ENCODE measurements around the gene SUGCT.
"Not testable (repeated sequence)": the region's sequence is repeated elsewhere in the genome, so short reads cannot be mapped to it uniquely, and the experiment has no call there.

SUGCT gene

DNA sequence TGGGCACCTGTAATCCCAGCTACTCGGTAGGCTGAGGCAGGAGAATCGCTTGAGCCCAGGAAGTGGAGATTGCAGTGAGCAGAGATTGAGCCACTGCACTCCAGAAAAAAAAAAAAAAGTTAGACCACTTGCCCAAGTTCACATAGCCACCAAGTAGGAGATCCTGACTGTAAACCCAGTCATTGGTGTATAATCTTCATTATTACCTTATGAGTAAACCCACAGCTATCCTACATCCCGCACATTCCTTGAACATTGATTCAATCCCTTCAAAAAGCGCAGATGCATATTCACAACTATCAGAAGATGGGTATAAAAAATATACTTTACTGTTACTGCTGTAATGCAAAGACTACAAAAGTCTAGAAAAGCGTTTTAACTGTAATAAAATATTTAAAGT is 512.9 kb downstream of the SUGCT start:
- H3K27ac ChIP-seq (ENCODE audit: low read depth, low read length): no peak overlapping the region
- no peaks in the 10 kb centered on the region for H3K4me1 ChIP-seq (ENCODE audit: control insufficient read depth in 5 of 5, insufficient read depth in 5 of 5, low read length in 5 of 5)
- H3K9me3 ChIP-seq (ENCODE audit: control insufficient read depth in 5 of 5, low read length in 5 of 5): no peaks in the 10 kb centered on the region
- H3K9ac ChIP-seq (ENCODE audit: low read length in 5 of 5): no peak overlapping the region
- no peaks in the 10 kb centered on the region for H3K27me3 ChIP-seq (ENCODE audit: control insufficient read depth in 5 of 5, insufficient read depth in 4 of 5, low read length in 5 of 5)
- no peaks in the 10 kb centered on the region for H3K36me3 ChIP-seq (ENCODE audit: control insufficient read depth in 5 of 5, insufficient read depth in 5 of 5, low read length in 5 of 5)
- no peak overlapping the region for H3K4me3 ChIP-seq (ENCODE audit: low read depth in 1 of 5, low read length in 5 of 5)

- H3K27me3 ChIP-seq (ENCODE audit: control insufficient read depth in 5 of 5, insufficient read depth in 4 of 5, low read length in 5 of 5): no peaks in the 10 kb centered on the region
- H3K9me3 ChIP-seq (ENCODE audit: control insufficient read depth in 5 of 5, low read length in 5 of 5): no peaks in the 10 kb centered on the region
- H3K27ac ChIP-seq (ENCODE audit: low read depth, low read length): no peak overlapping the region
- H3K9ac ChIP-seq (ENCODE audit: low read length in 5 of 5): no peak overlapping the region
- H3K36me3 ChIP-seq (ENCODE audit: control insufficient read depth in 5 of 5, insufficient read depth in 5 of 5, low read length in 5 of 5): no peaks in the 10 kb centered on the region
- no peaks in the 10 kb centered on the region for H3K4me1 ChIP-seq (ENCODE audit: control insufficient read depth in 5 of 5, insufficient read depth in 5 of 5, low read length in 5 of 5)
- no peak overlapping the region for H3K4me3 ChIP-seq (ENCODE audit: low read depth in 1 of 5, low read length in 5 of 5)
These were observed 514.4 kb downstream of the SUGCT start for GRCh38 chr7:40649247-40649646.

DNA sequence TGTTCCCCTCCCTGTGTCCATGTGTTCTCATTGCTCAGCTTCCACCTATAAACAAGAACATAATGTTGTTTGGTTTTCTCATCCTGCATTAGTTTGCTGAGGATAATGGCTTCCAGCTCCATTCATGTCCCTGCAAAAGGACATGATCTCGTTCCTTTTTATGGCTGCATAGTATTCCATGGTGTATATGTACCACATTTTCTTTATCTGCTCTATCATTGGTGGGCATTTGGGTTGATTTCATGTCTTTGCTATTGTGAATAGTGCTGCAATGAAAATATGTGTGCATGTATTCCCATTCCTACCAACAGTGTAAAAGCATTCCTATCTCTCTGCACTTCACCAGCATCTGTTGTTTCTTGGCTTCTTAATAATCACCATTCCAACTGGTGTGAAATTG is 516.1 kb downstream of the SUGCT start:
- not testable (repeated sequence) for H3K9me3 ChIP-seq (ENCODE audit: control insufficient read depth in 5 of 5, low read length in 5 of 5); H3K4me1 ChIP-seq (ENCODE audit: control insufficient read depth in 5 of 5, insufficient read depth in 5 of 5, low read length in 5 of 5); H3K27ac ChIP-seq (ENCODE audit: low read depth, low read length); H3K4me3 ChIP-seq (ENCODE audit: low read depth in 1 of 5, low read length in 5 of 5); H3K9ac ChIP-seq (ENCODE audit: low read length in 5 of 5); H3K27me3 ChIP-seq (ENCODE audit: control insufficient read depth in 5 of 5, insufficient read depth in 4 of 5, low read length in 5 of 5); H3K36me3 ChIP-seq (ENCODE audit: control insufficient read depth in 5 of 5, insufficient read depth in 5 of 5, low read length in 5 of 5)

DNA sequence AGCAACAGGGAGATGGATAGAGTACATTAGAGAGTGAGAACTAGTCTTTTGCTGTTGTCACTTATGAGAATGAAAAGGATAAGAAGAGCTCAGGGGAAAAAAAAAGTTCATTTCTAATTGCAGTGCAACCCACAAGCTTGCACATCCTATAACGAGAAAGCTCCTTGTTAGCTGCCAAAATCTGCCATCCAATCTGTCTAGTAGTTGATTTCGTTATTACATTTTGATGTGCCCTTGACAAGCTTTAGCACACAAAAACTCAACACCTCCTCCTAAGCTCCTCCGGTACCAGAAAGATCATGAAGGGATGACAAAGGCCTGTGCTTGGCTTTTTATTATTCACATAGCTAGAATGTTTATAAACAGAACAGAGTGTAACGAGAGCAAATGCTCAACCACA is 519.4 kb downstream of the SUGCT start:
- no peaks in the 10 kb centered on the region for H3K4me1 ChIP-seq (ENCODE audit: control insufficient read depth in 5 of 5, insufficient read depth in 5 of 5, low read length in 5 of 5)
- H3K4me3 ChIP-seq (ENCODE audit: low read depth in 1 of 5, low read length in 5 of 5): no peak overlapping the region
- H3K27me3 ChIP-seq (ENCODE audit: control insufficient read depth in 5 of 5, insufficient read depth in 4 of 5, low read length in 5 of 5): no peaks in the 10 kb centered on the region
- H3K36me3 ChIP-seq (ENCODE audit: control insufficient read depth in 5 of 5, insufficient read depth in 5 of 5, low read length in 5 of 5): no peaks in the 10 kb centered on the region
- H3K9ac ChIP-seq (ENCODE audit: low read length in 5 of 5): no peak overlapping the region
- no peak overlapping the region for H3K27ac ChIP-seq (ENCODE audit: low read depth, low read length)
- H3K9me3 ChIP-seq (ENCODE audit: control insufficient read depth in 5 of 5, low read length in 5 of 5): no peaks in the 10 kb centered on the region

DNA sequence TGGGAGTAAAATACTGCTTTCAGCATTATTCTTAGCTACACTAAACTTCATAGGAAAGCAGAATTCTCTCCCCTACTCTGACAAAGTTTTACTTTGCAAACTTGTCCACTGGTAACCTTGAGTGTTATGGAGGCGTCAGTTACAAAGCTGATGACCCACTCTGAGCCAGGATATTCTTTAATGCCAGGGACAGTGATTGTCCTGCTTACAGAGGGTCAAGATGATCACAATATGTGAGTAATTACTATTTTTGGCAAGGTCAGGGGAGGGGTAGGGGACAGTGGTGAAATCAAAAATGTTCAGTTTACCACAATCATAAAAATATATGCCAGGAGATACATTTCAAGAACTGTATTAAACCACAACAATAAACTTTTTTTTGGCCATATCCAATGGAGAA is 520.6 kb downstream of the SUGCT start:
- no peaks in the 10 kb centered on the region for H3K27me3 ChIP-seq (ENCODE audit: control insufficient read depth in 5 of 5, insufficient read depth in 4 of 5, low read length in 5 of 5)
- H3K4me1 ChIP-seq (ENCODE audit: control insufficient read depth in 5 of 5, insufficient read depth in 5 of 5, low read length in 5 of 5): no peaks in the 10 kb centered on the region
- no peak overlapping the region for H3K27ac ChIP-seq (ENCODE audit: low read depth, low read length)
- H3K36me3 ChIP-seq (ENCODE audit: control insufficient read depth in 5 of 5, insufficient read depth in 5 of 5, low read length in 5 of 5): no peaks in the 10 kb centered on the region
- H3K9me3 ChIP-seq (ENCODE audit: control insufficient read depth in 5 of 5, low read length in 5 of 5): no peaks in the 10 kb centered on the region
- H3K9ac ChIP-seq (ENCODE audit: low read length in 5 of 5): no peak overlapping the region
- no peak overlapping the region for H3K4me3 ChIP-seq (ENCODE audit: low read depth in 1 of 5, low read length in 5 of 5)

DNA sequence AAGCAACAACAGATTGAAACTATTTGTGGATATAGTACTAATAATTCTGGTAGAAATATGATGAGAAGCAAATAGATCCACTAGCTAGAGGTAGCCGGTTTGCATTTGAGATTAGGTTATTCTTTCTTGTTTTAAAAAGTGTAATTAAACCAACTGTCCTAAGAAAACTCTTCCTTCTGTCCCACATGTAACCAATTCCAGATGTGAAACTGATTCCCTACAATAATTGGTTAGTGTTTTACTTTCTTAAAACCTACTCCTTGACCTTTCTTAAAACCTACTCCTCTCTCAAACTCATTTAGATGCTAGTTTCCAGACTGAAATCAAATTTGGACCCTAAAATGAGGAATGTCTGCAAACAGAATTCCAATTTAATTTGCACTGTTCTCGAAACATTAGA is 521.5 kb downstream of the SUGCT start:
- Histone ChIP-seq H3K9ac (ENCODE audit: low read length in 5 of 5) (no peak overlapping the region), H3K27ac (ENCODE audit: low read depth, low read length) (no peak overlapping the region), H3K9me3 (ENCODE audit: control insufficient read depth in 5 of 5, low read length in 5 of 5) (no peaks in the 10 kb centered on the region), H3K27me3 (ENCODE audit: control insufficient read depth in 5 of 5, insufficient read depth in 4 of 5, low read length in 5 of 5) (no peaks in the 10 kb centered on the region), H3K4me1 (ENCODE audit: control insufficient read depth in 5 of 5, insufficient read depth in 5 of 5, low read length in 5 of 5) (no peaks in the 10 kb centered on the region), H3K4me3 (ENCODE audit: low read depth in 1 of 5, low read length in 5 of 5) (no peak overlapping the region), H3K36me3 (ENCODE audit: control insufficient read depth in 5 of 5, insufficient read depth in 5 of 5, low read length in 5 of 5) (no peaks in the 10 kb centered on the region)

- no peaks in the 10 kb centered on the region for H3K36me3 ChIP-seq (ENCODE audit: control insufficient read depth in 5 of 5, insufficient read depth in 5 of 5, low read length in 5 of 5)
- no peaks in the 10 kb centered on the region for H3K4me1 ChIP-seq (ENCODE audit: control insufficient read depth in 5 of 5, insufficient read depth in 5 of 5, low read length in 5 of 5)
- H3K9me3 ChIP-seq (ENCODE audit: control insufficient read depth in 5 of 5, low read length in 5 of 5): no peaks in the 10 kb centered on the region
- H3K9ac ChIP-seq (ENCODE audit: low read length in 5 of 5): no peak overlapping the region
- H3K4me3 ChIP-seq (ENCODE audit: low read depth in 1 of 5, low read length in 5 of 5): no peak overlapping the region
- H3K27ac ChIP-seq (ENCODE audit: low read depth, low read length): no peak overlapping the region
- no peaks in the 10 kb centered on the region for H3K27me3 ChIP-seq (ENCODE audit: control insufficient read depth in 5 of 5, insufficient read depth in 4 of 5, low read length in 5 of 5)
These were observed 523.9 kb downstream of the SUGCT start for GRCh38 chr7:40658729-40659128.

DNA sequence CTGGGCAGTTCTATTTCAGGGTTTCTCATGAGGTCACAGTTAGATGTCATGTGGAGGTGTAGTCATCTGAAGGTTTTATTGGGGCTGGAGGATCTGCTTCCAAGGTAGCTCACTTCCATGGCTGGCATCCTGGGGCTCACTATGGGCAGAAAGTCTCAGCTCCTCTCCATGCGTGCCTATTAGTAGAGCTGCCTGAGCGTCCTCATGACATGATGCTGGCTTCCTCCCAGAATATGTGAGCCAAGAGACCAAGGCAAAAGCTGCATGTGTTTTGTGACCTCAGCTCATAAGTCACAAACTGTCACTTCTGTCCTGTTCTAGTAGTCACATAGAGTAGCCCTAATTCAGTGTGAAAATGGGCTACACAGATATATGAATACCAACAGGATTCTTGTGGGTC is 524.4 kb downstream of the SUGCT start:
- Histone ChIP-seq H3K27me3 (ENCODE audit: control insufficient read depth in 5 of 5, insufficient read depth in 4 of 5, low read length in 5 of 5) (no peaks in the 10 kb centered on the region), H3K9ac (ENCODE audit: low read length in 5 of 5) (no peak overlapping the region), H3K4me3 (ENCODE audit: low read depth in 1 of 5, low read length in 5 of 5) (no peak overlapping the region), H3K9me3 (ENCODE audit: control insufficient read depth in 5 of 5, low read length in 5 of 5) (no peaks in the 10 kb centered on the region), H3K27ac (ENCODE audit: low read depth, low read length) (no peak overlapping the region), H3K4me1 (ENCODE audit: control insufficient read depth in 5 of 5, insufficient read depth in 5 of 5, low read length in 5 of 5) (no peaks in the 10 kb centered on the region), H3K36me3 (ENCODE audit: control insufficient read depth in 5 of 5, insufficient read depth in 5 of 5, low read length in 5 of 5) (no peaks in the 10 kb centered on the region)

- Histone ChIP-seq H3K27me3 (ENCODE audit: control insufficient read depth in 5 of 5, insufficient read depth in 4 of 5, low read length in 5 of 5) (no peaks in the 10 kb centered on the region), H3K4me3 (ENCODE audit: low read depth in 1 of 5, low read length in 5 of 5) (no peak overlapping the region), H3K9me3 (ENCODE audit: control insufficient read depth in 5 of 5, low read length in 5 of 5) (no peaks in the 10 kb centered on the region), H3K9ac (ENCODE audit: low read length in 5 of 5) (no peak overlapping the region), H3K4me1 (ENCODE audit: control insufficient read depth in 5 of 5, insufficient read depth in 5 of 5, low read length in 5 of 5) (no peaks in the 10 kb centered on the region), H3K27ac (ENCODE audit: low read depth, low read length) (no peak overlapping the region), H3K36me3 (ENCODE audit: control insufficient read depth in 5 of 5, insufficient read depth in 5 of 5, low read length in 5 of 5) (no peaks in the 10 kb centered on the region)
These were observed 538.5 kb downstream of the SUGCT start for GRCh38 chr7:40673285-40673684.

GRCh38 chr7:40674316-40674715 is 539.5 kb downstream of the SUGCT start:
- Histone ChIP-seq H3K9me3 (ENCODE audit: control insufficient read depth in 5 of 5, low read length in 5 of 5) (no peaks in the 10 kb centered on the region), H3K4me1 (ENCODE audit: control insufficient read depth in 5 of 5, insufficient read depth in 5 of 5, low read length in 5 of 5) (no peaks in the 10 kb centered on the region), H3K36me3 (ENCODE audit: control insufficient read depth in 5 of 5, insufficient read depth in 5 of 5, low read length in 5 of 5) (no peaks in the 10 kb centered on the region), H3K4me3 (ENCODE audit: low read depth in 1 of 5, low read length in 5 of 5) (no peak overlapping the region), H3K27me3 (ENCODE audit: control insufficient read depth in 5 of 5, insufficient read depth in 4 of 5, low read length in 5 of 5) (no peaks in the 10 kb centered on the region), H3K9ac (ENCODE audit: low read length in 5 of 5) (no peak overlapping the region), H3K27ac (ENCODE audit: low read depth, low read length) (no peak overlapping the region)

- Histone ChIP-seq H3K27me3 (ENCODE audit: control insufficient read depth in 5 of 5, insufficient read depth in 4 of 5, low read length in 5 of 5) (no peaks in the 10 kb centered on the region), H3K9ac (ENCODE audit: low read length in 5 of 5) (no peak overlapping the region), H3K27ac (ENCODE audit: low read depth, low read length) (no peak overlapping the region), H3K9me3 (ENCODE audit: control insufficient read depth in 5 of 5, low read length in 5 of 5) (no peaks in the 10 kb centered on the region), H3K4me3 (ENCODE audit: low read depth in 1 of 5, low read length in 5 of 5) (no peak overlapping the region), H3K36me3 (ENCODE audit: control insufficient read depth in 5 of 5, insufficient read depth in 5 of 5, low read length in 5 of 5) (no peaks in the 10 kb centered on the region), H3K4me1 (ENCODE audit: control insufficient read depth in 5 of 5, insufficient read depth in 5 of 5, low read length in 5 of 5) (no peaks in the 10 kb centered on the region)
These were observed 540.9 kb downstream of the SUGCT start for GRCh38 chr7:40675741-40676140.

Measured in subcutaneous abdominal adipose tissue (tissue), 5 donors.